Peyer's patch (tissue), 4 donors: ENCODE data around the gene MMEL1.

Experiments used
- POLR2A ChIP-seq, 2 donors: fragments of 450-650 bp; IDR thresholded peaks; one replicate each; pipeline ENCODE4 v1.5.1; 2017; ENCODE audit warnings: antibody characterized with exemption in 2 of 2, mild to moderate bottlenecking in 2 of 2, moderate library complexity in 2 of 2
- TF ChIP-seq, protein P1 (sequence below), 6 experiments: fragments of 450-650 bp in 4 of 6; fragments of 200-600 bp in 2 of 6; sonication (generic) in 1 of 6; IDR thresholded peaks; one replicate each; pipeline ENCODE4 v1.5.1; 2017 to 2019; ENCODE audit warnings: antibody characterized with exemption in 6 of 6, mild to moderate bottlenecking in 3 of 6, moderate library complexity in 1 of 6

DNA sequence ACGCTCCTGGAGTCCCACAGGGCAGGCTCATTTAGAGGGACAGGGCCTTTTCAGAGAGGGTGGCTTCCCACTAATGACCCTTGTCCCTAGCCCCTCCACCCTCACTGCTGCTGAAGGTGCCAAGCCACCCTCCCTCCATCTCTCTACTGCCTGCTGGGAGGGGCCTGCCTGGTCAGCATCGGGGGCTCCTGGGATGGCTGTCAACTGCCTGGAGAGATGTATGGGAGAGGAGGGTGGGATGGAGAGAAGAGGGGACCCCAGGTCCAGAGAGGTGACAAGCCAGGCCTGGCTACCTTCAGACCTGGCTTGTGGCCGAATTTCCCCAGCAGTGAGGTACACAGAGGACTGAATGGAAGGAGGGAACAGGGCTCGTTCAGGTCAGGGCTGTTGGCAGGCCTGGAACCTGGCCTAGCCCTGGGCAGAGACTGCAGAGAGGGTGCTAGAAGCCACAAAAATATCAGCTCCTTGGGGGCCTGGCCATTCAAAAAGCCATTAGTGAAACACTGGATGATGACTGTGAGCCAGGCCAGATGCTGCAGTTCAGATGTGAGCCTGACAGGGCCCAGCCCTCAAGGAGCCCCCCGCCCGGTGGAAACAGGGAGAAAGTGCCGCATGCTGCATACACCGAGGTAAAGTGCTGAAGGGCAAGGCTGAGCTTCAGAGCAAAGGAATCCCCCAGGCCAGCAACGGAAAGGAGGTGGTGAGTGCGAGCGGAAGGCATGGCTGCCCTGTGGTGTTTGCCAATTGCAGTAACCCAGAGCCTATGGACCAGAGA lies 20.0 kb downstream of the MMEL1 start:
- TF ChIP-seq, protein P1, sequence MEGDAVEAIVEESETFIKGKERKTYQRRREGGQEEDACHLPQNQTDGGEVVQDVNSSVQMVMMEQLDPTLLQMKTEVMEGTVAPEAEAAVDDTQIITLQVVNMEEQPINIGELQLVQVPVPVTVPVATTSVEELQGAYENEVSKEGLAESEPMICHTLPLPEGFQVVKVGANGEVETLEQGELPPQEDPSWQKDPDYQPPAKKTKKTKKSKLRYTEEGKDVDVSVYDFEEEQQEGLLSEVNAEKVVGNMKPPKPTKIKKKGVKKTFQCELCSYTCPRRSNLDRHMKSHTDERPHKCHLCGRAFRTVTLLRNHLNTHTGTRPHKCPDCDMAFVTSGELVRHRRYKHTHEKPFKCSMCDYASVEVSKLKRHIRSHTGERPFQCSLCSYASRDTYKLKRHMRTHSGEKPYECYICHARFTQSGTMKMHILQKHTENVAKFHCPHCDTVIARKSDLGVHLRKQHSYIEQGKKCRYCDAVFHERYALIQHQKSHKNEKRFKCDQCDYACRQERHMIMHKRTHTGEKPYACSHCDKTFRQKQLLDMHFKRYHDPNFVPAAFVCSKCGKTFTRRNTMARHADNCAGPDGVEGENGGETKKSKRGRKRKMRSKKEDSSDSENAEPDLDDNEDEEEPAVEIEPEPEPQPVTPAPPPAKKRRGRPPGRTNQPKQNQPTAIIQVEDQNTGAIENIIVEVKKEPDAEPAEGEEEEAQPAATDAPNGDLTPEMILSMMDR (IDR thresholded peaks at IDR 0.05), result no peak
- no peak for TF ChIP-seq POLR2A (IDR thresholded peaks at IDR 0.05)
